ENCODE measurements around the gene MOSMO. TPM values are rescaled to one million over a fixed set of nuclear protein-coding genes. Genes with fewer than 3 reads are reported as not detected.

MOSMO gene
- total and polyA plus RNA-seq, 12 donors, result 11.7 to 49.0 (median 20.5) TPM

DNA sequence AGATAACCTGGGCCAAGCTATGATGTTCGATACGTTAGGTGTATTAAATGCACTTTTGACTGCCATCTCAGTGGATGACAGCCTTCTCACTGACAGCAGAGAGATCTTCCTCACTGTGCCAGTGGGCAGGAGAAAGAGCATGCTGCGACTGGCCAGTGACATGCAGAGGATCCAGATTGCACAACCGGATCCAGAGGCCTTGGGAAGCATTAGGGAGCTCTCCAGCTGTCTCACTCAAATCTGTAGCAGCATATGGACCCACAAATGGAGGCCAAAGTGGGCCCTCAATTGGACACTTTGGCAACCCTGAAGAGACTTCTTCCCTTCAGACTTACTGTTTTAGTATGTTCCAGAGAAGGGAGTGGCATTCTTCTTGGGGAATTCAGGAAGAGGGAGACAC is 27.9 kb upstream of the MOSMO start:
- Histone ChIP-seq H3K36me3 (replicated peaks in 1 of 2) (peaks cover 0 to 97% of the 10 kb centered on the region in 2 donors), H3K4me1 (replicated peaks in 1 of 2) (no peaks in the 10 kb centered on the region), H3K9me3 (replicated peaks in 1 of 3) (no peaks in the 10 kb centered on the region), H3K4me3 (no peak overlapping the region), H3K27ac (no peak overlapping the region), H3K27me3 (no peaks in the 10 kb centered on the region)
- intact Hi-C loops (cut with DNase I), result no loop called here
- TF ChIP-seq, protein P1, sequence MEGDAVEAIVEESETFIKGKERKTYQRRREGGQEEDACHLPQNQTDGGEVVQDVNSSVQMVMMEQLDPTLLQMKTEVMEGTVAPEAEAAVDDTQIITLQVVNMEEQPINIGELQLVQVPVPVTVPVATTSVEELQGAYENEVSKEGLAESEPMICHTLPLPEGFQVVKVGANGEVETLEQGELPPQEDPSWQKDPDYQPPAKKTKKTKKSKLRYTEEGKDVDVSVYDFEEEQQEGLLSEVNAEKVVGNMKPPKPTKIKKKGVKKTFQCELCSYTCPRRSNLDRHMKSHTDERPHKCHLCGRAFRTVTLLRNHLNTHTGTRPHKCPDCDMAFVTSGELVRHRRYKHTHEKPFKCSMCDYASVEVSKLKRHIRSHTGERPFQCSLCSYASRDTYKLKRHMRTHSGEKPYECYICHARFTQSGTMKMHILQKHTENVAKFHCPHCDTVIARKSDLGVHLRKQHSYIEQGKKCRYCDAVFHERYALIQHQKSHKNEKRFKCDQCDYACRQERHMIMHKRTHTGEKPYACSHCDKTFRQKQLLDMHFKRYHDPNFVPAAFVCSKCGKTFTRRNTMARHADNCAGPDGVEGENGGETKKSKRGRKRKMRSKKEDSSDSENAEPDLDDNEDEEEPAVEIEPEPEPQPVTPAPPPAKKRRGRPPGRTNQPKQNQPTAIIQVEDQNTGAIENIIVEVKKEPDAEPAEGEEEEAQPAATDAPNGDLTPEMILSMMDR (IDR thresholded peaks at IDR 0.05), result no peak
- no peak for TF ChIP-seq POLR2A (IDR thresholded peaks at IDR 0.05)
- DNase-seq, result peak in 4 of 7 donors; percentile 25 to 53 (median 38)
- 67 to 96% (median 73%) methylated on average over 4 of the region's 4 CpGs for WGBS, 4 donors

DNA sequence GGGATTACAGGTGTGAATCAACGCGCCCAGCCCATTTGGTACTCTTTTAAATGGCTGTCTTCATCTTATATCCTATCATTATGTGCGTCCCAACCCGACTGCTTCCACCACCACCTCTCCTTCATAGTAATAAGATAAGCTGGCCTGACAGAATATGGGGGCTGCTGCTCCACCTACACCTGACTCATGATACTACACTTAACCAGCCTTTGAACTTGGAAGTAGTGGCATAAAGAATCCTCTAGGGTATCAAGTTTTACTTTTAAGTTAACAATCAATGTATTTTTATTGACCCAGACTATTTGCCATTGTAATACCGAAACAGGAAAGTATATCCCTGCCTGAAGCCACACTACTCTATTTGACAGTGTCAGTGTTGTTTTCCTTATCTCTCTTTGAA is 25.8 kb upstream of the MOSMO start:
- no peak for DNase-seq
- intact Hi-C loops (cut with DNase I), result no loop called here
- Histone ChIP-seq H3K27me3 (no peaks in the 10 kb centered on the region), H3K36me3 (replicated peaks in 1 of 2) (peaks cover 0 to 76% of the 10 kb centered on the region in 2 donors), H3K27ac (no peak overlapping the region), H3K4me3 (no peak overlapping the region), H3K9me3 (replicated peaks in 1 of 3) (no peaks in the 10 kb centered on the region), H3K4me1 (replicated peaks in 1 of 2) (peaks cover 7 to 12% of the 10 kb centered on the region in 2 donors)
- TF ChIP-seq, protein P1 (IDR thresholded peaks at IDR 0.05), result no peak
- no peak for TF ChIP-seq POLR2A (IDR thresholded peaks at IDR 0.05)
- WGBS, 4 donors, result 94 to 96% (median 95%) methylated on average over 5 of the region's 5 CpGs

DNA sequence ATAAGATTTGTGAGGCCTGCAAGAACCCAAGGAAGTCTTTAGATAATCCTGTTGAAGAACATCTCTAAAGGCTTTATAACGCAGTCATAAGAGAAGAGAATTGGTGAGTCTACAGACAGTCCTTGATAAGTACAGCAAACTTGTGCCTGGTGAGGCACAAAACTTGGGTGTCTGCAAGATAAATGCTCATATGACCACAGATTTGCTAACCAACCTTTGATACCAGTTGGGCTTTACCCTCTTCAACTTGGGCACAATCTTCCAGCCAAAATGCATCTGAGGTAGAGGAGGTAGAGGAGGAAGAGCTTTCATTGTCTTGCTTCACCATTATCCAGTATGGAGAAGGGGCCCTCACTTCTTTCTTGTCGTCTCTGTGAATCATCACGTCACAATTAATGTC is 23.8 kb upstream of the MOSMO start:
- DNase-seq, result no peak
- Histone ChIP-seq H3K36me3 (replicated peaks in 1 of 2) (peaks cover 0 to 56% of the 10 kb centered on the region in 2 donors), H3K27ac (peak overlapping the region in 1 of 5 donors; percentile 13), H3K27me3 (no peaks in the 10 kb centered on the region), H3K4me1 (replicated peaks in 1 of 2) (peaks cover 7 to 16% of the 10 kb centered on the region in 2 donors), H3K4me3 (no peak overlapping the region), H3K9me3 (replicated peaks in 1 of 3) (no peaks in the 10 kb centered on the region)
- intact Hi-C loops (cut with DNase I), result no loop called here
- WGBS, 4 donors, result 85 to 97% (median 96%) methylated on average over 3 of the region's 3 CpGs
- TF ChIP-seq POLR2A (IDR thresholded peaks at IDR 0.05), result no peak
- TF ChIP-seq, protein P1 (IDR thresholded peaks at IDR 0.05), result no peak

DNA sequence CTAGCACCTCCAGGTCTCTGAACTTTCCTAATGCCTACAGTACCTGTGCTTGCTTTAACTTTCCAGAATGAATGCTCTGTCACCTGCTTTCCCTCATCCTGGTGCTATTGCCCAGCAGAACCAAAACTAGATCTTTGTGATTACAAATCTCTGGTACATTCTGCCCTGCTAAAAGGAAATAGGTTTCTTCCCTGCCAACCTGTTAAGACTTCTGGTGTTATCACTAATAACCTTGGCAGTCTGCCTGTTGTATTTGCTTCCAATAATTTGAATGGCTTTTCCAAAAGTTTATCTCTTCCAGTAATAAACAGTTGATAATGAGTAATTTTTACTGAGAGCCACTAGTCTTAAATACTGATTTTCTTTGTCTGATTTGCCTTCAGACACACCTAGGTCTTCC is 22.4 kb upstream of the MOSMO start:
- Histone ChIP-seq H3K9me3 (replicated peaks in 1 of 3) (no peaks in the 10 kb centered on the region), H3K4me1 (replicated peaks in 1 of 2) (peaks cover 7 to 24% of the 10 kb centered on the region in 2 donors), H3K27ac (peak overlapping the region in 1 of 5 donors; percentile 32), H3K27me3 (no peaks in the 10 kb centered on the region), H3K36me3 (replicated peaks in 1 of 2) (peaks cover 0 to 42% of the 10 kb centered on the region in 2 donors), H3K4me3 (no peak overlapping the region)
- DNase-seq, result peak in 1 of 7 donors; percentile 28
- intact Hi-C loops (cut with DNase I), result no loop called here
- TF ChIP-seq POLR2A (IDR thresholded peaks at IDR 0.05), result no peak
- TF ChIP-seq, protein P1 (IDR thresholded peaks at IDR 0.05), result no peak

Measured in adrenal gland (tissue), 12 donors.